ENCODE measurements around the gene DPF3.

DPF3 gene

DNA sequence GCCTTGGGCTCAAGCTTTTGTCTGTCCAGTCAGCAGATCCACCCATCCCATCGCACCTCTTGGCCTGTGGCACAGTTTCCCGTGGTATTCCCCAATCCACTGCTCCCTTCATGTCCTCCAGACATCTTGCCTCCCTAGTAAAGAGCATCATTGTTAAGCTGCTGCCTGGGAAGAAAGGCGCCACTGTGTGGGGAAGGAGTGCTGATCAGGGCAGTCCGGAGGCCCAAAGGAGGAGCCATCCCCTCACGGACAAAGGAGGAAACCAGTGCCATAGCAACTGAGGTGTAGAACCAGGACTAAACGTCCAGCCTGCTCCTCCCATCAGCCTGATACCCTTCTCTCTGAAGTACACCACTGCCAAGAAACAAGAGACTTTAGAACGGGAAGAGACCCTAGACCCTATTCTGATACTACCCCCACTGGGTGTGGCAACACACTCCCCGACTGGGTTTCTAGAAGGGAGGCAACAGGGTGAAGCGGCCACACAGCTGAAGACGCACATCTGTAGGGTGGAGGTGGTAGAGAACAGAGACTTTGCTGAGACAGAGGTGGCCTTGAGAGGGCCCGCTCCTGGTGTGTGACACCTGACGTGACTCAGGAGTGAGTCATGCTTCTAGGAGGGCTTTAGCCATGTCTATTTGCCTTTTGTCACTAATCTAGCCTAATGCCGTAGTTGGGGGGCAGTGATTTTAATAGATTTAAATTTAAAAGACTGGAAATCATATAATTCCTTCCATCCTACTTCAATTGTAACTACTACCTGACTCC lies 185.0 kb downstream of the DPF3 start:
- Histone ChIP-seq H3K4ac (ENCODE audit: low read depth, low read length) (no peak overlapping the region), H3K18ac (ENCODE audit: low read length) (no peak overlapping the region), H3K36me3 (ENCODE audit: control insufficient read depth, insufficient read depth, low read length) (no peaks in the 10 kb centered on the region), H3K27ac (ENCODE audit: low read depth, low read length) (no peak overlapping the region), H3K27me3 (ENCODE audit: insufficient read depth, low read length, poor library complexity) (no peaks in the 10 kb centered on the region), H3K56ac (ENCODE audit: low read length) (no peak overlapping the region), H3K23ac (ENCODE audit: low read length) (no peak overlapping the region), H2AK5ac (ENCODE audit: low read length) (no peak overlapping the region), H4K8ac (ENCODE audit: low read depth, low read length) (no peak overlapping the region), H3K9ac (ENCODE audit: low read length) (no peak overlapping the region), H3K79me2 (ENCODE audit: control insufficient read depth, insufficient read depth, low read length) (no peaks in the 10 kb centered on the region), H3K4me3 (ENCODE audit: low read length) (no peak overlapping the region), H3K4me1 (ENCODE audit: control insufficient read depth, low read depth, low read length) (no peaks in the 10 kb centered on the region), H3K79me1 (ENCODE audit: low read length) (no peaks in the 10 kb centered on the region), H4K5ac (ENCODE audit: low read length) (no peak overlapping the region), H2BK5ac (ENCODE audit: low read length) (no peak overlapping the region), H2BK120ac (ENCODE audit: low read depth, low read length) (no peak overlapping the region), H2BK15ac (replicated peaks; ENCODE audit: low read depth) (no peak overlapping the region), H3K4me2 (ENCODE audit: low read length) (no peak overlapping the region)
- no CpG with 5 or more reads among the region's 13 CpGs for WGBS (ENCODE audit: extremely low coverage, insufficient coverage, low lambda C conversion rate)
- DNase-seq, result peak; percentile 50

DNA sequence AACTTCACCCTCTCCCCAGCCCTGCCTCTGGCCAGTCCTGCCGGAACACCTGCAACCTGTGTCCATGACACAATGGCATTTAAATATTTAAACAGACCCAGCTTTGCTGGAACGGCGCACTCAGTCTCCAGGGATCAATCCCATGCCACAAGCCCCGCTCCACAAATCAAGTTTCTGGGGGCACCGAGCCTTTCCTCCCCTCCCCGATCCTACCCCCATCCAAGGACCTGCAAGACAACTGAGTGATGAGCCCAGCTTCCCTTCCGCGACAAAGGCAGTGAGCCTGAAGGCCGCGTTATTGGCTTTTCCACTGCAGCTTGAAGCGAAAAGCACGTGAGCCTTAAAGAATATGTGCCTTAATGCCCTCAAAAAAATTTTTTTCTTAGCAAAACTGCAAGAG lies 185.7 kb downstream of the DPF3 start:
- H3K79me1 ChIP-seq (ENCODE audit: low read length), result no peaks in the 10 kb centered on the region
- no peak overlapping the region for H3K27ac ChIP-seq (ENCODE audit: low read depth, low read length)
- H3K36me3 ChIP-seq (ENCODE audit: control insufficient read depth, insufficient read depth, low read length), result no peaks in the 10 kb centered on the region
- DNase-seq, result no peak
- no peak overlapping the region for H2BK15ac ChIP-seq (replicated peaks; ENCODE audit: low read depth)
- no peak overlapping the region for H3K56ac ChIP-seq (ENCODE audit: low read length)
- no peak overlapping the region for H3K23ac ChIP-seq (ENCODE audit: low read length)
- no peaks in the 10 kb centered on the region for H3K27me3 ChIP-seq (ENCODE audit: insufficient read depth, low read length, poor library complexity)
- no peak overlapping the region for H4K8ac ChIP-seq (ENCODE audit: low read depth, low read length)
- H3K4me2 ChIP-seq (ENCODE audit: low read length), result no peak overlapping the region
- H3K79me2 ChIP-seq (ENCODE audit: control insufficient read depth, insufficient read depth, low read length), result no peaks in the 10 kb centered on the region
- no peak overlapping the region for H3K18ac ChIP-seq (ENCODE audit: low read length)
- no peaks in the 10 kb centered on the region for H3K4me1 ChIP-seq (ENCODE audit: control insufficient read depth, low read depth, low read length)
- no peak overlapping the region for H2BK120ac ChIP-seq (ENCODE audit: low read depth, low read length)
- H3K4ac ChIP-seq (ENCODE audit: low read depth, low read length), result no peak overlapping the region
- H2BK5ac ChIP-seq (ENCODE audit: low read length), result no peak overlapping the region
- no peak overlapping the region for H4K5ac ChIP-seq (ENCODE audit: low read length)
- no peak overlapping the region for H2AK5ac ChIP-seq (ENCODE audit: low read length)
- WGBS (ENCODE audit: extremely low coverage, insufficient coverage, low lambda C conversion rate), result no CpG with 5 or more reads among the region's 12 CpGs
- no peak overlapping the region for H3K4me3 ChIP-seq (ENCODE audit: low read length)
- no peak overlapping the region for H3K9ac ChIP-seq (ENCODE audit: low read length)

DNA sequence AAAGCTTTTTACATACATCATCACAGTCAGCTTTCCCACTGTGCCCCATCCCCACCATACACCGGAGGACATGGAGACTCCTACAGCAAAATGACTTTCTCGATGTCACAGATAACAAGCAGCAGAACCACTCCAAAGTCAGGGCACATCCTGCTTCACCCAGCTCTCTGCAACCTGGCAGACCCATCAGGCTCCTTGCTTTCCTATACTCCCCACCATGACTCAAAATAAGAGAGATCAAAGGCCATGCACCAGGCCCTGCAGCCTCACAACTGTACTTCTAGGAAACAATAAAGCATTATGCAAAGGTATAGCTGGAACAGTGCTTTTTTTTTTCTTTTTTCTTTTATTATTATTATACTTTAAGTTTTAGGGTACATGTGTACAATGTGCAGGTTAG lies 187.4 kb downstream of the DPF3 start:
- Histone ChIP-seq H4K5ac (ENCODE audit: low read length) (no peak overlapping the region), H3K4me2 (ENCODE audit: low read length) (no peak overlapping the region), H3K9ac (ENCODE audit: low read length) (no peak overlapping the region), H3K18ac (ENCODE audit: low read length) (no peak overlapping the region), H2AK5ac (ENCODE audit: low read length) (no peak overlapping the region), H3K79me2 (ENCODE audit: control insufficient read depth, insufficient read depth, low read length) (no peaks in the 10 kb centered on the region), H3K36me3 (ENCODE audit: control insufficient read depth, insufficient read depth, low read length) (no peaks in the 10 kb centered on the region), H4K8ac (ENCODE audit: low read depth, low read length) (no peak overlapping the region), H3K4me3 (ENCODE audit: low read length) (no peak overlapping the region), H3K79me1 (ENCODE audit: low read length) (no peaks in the 10 kb centered on the region), H2BK5ac (ENCODE audit: low read length) (no peak overlapping the region), H3K4me1 (ENCODE audit: control insufficient read depth, low read depth, low read length) (peaks cover 2% of the 10 kb centered on the region), H3K27ac (ENCODE audit: low read depth, low read length) (no peak overlapping the region), H2BK120ac (ENCODE audit: low read depth, low read length) (no peak overlapping the region), H3K23ac (ENCODE audit: low read length) (no peak overlapping the region), H3K4ac (ENCODE audit: low read depth, low read length) (no peak overlapping the region), H2BK15ac (replicated peaks; ENCODE audit: low read depth) (no peak overlapping the region), H3K27me3 (ENCODE audit: insufficient read depth, low read length, poor library complexity) (no peaks in the 10 kb centered on the region), H3K56ac (ENCODE audit: low read length) (no peak overlapping the region)
- no peak for DNase-seq
- no CpG with 5 or more reads among the region's 2 CpGs for WGBS (ENCODE audit: extremely low coverage, insufficient coverage, low lambda C conversion rate)

- H3K27ac ChIP-seq (ENCODE audit: low read depth, low read length), result no peak overlapping the region
- H3K27me3 ChIP-seq (ENCODE audit: insufficient read depth, low read length, poor library complexity), result no peaks in the 10 kb centered on the region
- H3K4me3 ChIP-seq (ENCODE audit: low read length), result no peak overlapping the region
- H3K79me1 ChIP-seq (ENCODE audit: low read length), result no peaks in the 10 kb centered on the region
- no peaks in the 10 kb centered on the region for H3K36me3 ChIP-seq (ENCODE audit: control insufficient read depth, insufficient read depth, low read length)
- no CpG with 5 or more reads among the region's 3 CpGs for WGBS (ENCODE audit: extremely low coverage, insufficient coverage, low lambda C conversion rate)
- H3K23ac ChIP-seq (ENCODE audit: low read length), result no peak overlapping the region
- H4K8ac ChIP-seq (ENCODE audit: low read depth, low read length), result no peak overlapping the region
- H3K4me2 ChIP-seq (ENCODE audit: low read length), result no peak overlapping the region
- H2BK15ac ChIP-seq (replicated peaks; ENCODE audit: low read depth), result no peak overlapping the region
- no peak overlapping the region for H4K5ac ChIP-seq (ENCODE audit: low read length)
- H2AK5ac ChIP-seq (ENCODE audit: low read length), result no peak overlapping the region
- H3K9ac ChIP-seq (ENCODE audit: low read length), result no peak overlapping the region
- H2BK5ac ChIP-seq (ENCODE audit: low read length), result no peak overlapping the region
- H2BK120ac ChIP-seq (ENCODE audit: low read depth, low read length), result no peak overlapping the region
- no peaks in the 10 kb centered on the region for H3K79me2 ChIP-seq (ENCODE audit: control insufficient read depth, insufficient read depth, low read length)
- H3K4ac ChIP-seq (ENCODE audit: low read depth, low read length), result no peak overlapping the region
- H3K4me1 ChIP-seq (ENCODE audit: control insufficient read depth, low read depth, low read length), result peaks cover 2% of the 10 kb centered on the region
- no peak for DNase-seq
- no peak overlapping the region for H3K56ac ChIP-seq (ENCODE audit: low read length)
- H3K18ac ChIP-seq (ENCODE audit: low read length), result no peak overlapping the region
These were observed 189.4 kb downstream of the DPF3 start for GRCh38 chr14:72704502-72704901.

DNA sequence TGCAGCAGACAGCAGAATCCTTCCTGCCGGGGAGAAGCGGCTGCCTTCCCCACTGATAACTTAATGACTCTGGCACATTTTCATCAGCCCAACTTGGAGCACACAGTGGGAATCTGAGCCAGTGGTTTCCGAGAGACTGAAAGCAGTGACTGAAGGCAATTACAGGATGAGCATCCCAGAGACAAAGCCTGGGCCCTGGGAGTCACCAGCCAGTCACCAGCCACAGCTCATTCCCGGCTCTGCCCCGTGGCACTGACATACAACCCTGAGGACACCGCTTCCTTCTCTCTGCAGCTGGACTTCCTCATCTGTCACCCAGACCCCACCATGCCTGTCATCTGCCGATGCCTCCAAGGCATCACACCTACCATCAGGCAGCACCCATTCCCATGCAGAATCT lies 192.3 kb downstream of the DPF3 start:
- peak; percentile 33 for DNase-seq
- no CpG with 5 or more reads among the region's 7 CpGs for WGBS (ENCODE audit: extremely low coverage, insufficient coverage, low lambda C conversion rate)
- Histone ChIP-seq H3K23ac (ENCODE audit: low read length) (no peak overlapping the region), H4K8ac (ENCODE audit: low read depth, low read length) (no peak overlapping the region), H2BK120ac (ENCODE audit: low read depth, low read length) (no peak overlapping the region), H3K9ac (ENCODE audit: low read length) (no peak overlapping the region), H2AK5ac (ENCODE audit: low read length) (no peak overlapping the region), H3K4me2 (ENCODE audit: low read length) (no peak overlapping the region), H3K56ac (ENCODE audit: low read length) (no peak overlapping the region), H3K4me3 (ENCODE audit: low read length) (no peak overlapping the region), H3K18ac (ENCODE audit: low read length) (no peak overlapping the region), H3K79me2 (ENCODE audit: control insufficient read depth, insufficient read depth, low read length) (no peaks in the 10 kb centered on the region), H3K79me1 (ENCODE audit: low read length) (no peaks in the 10 kb centered on the region), H3K4ac (ENCODE audit: low read depth, low read length) (no peak overlapping the region), H3K27me3 (ENCODE audit: insufficient read depth, low read length, poor library complexity) (no peaks in the 10 kb centered on the region), H2BK15ac (replicated peaks; ENCODE audit: low read depth) (no peak overlapping the region), H3K36me3 (ENCODE audit: control insufficient read depth, insufficient read depth, low read length) (no peaks in the 10 kb centered on the region), H3K4me1 (ENCODE audit: control insufficient read depth, low read depth, low read length) (peaks cover 2% of the 10 kb centered on the region), H3K27ac (ENCODE audit: low read depth, low read length) (no peak overlapping the region), H4K5ac (ENCODE audit: low read length) (no peak overlapping the region), H2BK5ac (ENCODE audit: low read length) (no peak overlapping the region)

DNA sequence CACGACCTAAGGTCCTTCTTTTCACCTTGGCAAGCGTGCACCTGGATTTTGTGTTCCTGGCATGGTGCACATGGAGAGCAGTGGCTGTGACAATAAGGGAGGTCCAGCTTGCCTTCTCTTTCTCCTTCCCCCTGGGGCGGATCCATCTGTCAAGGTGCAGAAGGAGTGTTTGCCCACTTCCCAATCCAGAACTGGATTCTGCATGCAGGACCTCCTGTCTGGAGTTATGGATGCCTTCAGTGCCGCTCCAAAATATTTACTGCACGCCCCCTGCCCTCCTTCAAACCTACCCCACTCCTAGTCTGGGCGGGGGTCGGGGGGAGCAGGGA lies 192.7 kb downstream of the DPF3 start:
- no peaks in the 10 kb centered on the region for H3K79me1 ChIP-seq (ENCODE audit: low read length)
- H3K9ac ChIP-seq (ENCODE audit: low read length), result no peak overlapping the region
- H3K4ac ChIP-seq (ENCODE audit: low read depth, low read length), result no peak overlapping the region
- no CpG with 5 or more reads among the region's 7 CpGs for WGBS (ENCODE audit: extremely low coverage, insufficient coverage, low lambda C conversion rate)
- H3K56ac ChIP-seq (ENCODE audit: low read length), result no peak overlapping the region
- H3K36me3 ChIP-seq (ENCODE audit: control insufficient read depth, insufficient read depth, low read length), result no peaks in the 10 kb centered on the region
- H3K4me2 ChIP-seq (ENCODE audit: low read length), result no peak overlapping the region
- H3K27ac ChIP-seq (ENCODE audit: low read depth, low read length), result no peak overlapping the region
- H2AK5ac ChIP-seq (ENCODE audit: low read length), result no peak overlapping the region
- H3K27me3 ChIP-seq (ENCODE audit: insufficient read depth, low read length, poor library complexity), result no peaks in the 10 kb centered on the region
- H3K79me2 ChIP-seq (ENCODE audit: control insufficient read depth, insufficient read depth, low read length), result no peaks in the 10 kb centered on the region
- H3K23ac ChIP-seq (ENCODE audit: low read length), result no peak overlapping the region
- no peak overlapping the region for H3K18ac ChIP-seq (ENCODE audit: low read length)
- no peak overlapping the region for H2BK120ac ChIP-seq (ENCODE audit: low read depth, low read length)
- DNase-seq, result no peak
- no peak overlapping the region for H4K5ac ChIP-seq (ENCODE audit: low read length)
- H3K4me1 ChIP-seq (ENCODE audit: control insufficient read depth, low read depth, low read length), result peaks cover 2% of the 10 kb centered on the region
- H2BK5ac ChIP-seq (ENCODE audit: low read length), result no peak overlapping the region
- no peak overlapping the region for H4K8ac ChIP-seq (ENCODE audit: low read depth, low read length)
- H2BK15ac ChIP-seq (replicated peaks; ENCODE audit: low read depth), result no peak overlapping the region
- H3K4me3 ChIP-seq (ENCODE audit: low read length), result no peak overlapping the region
